Measurements from ENCODE around the gene CACNB3. TPM values are rescaled to one million over a fixed set of nuclear protein-coding genes. Genes with fewer than 3 reads are reported as not detected.
A peak's percentile ranks its signal among the peaks of the same experiment; 100 is the strongest.

The CACNB3 gene
- 123 and 129 TPM in 2 replicates for polyA plus RNA-seq
- polyA minus RNA-seq = 97.0 and 102 TPM in 2 replicates

- no peaks in the 10 kb centered on the region for H3K9me3 ChIP-seq (ENCODE audit: low read length)
- H3K4me3 ChIP-seq (ENCODE audit: low read length) = peak within 1 kb of the TSS; percentile 96
- H3K27me3 ChIP-seq (ENCODE audit: insufficient read depth, low read depth, low read length) = no peaks in the 10 kb centered on the region
- H3K27ac ChIP-seq (ENCODE audit: low read length) = peak within 1 kb of the TSS; percentile 97
- no peaks in the 10 kb centered on the region for H3K9me2 ChIP-seq (ENCODE audit: insufficient read depth, low read length)
- peaks cover 3% of the 10 kb centered on the region for H4K20me1 ChIP-seq (ENCODE audit: insufficient read depth)
- H3F3A ChIP-seq (ENCODE audit: insufficient read depth, low read length, poor library complexity, severe bottlenecking) = peaks cover 4% of the 10 kb centered on the region
- H3K36me3 ChIP-seq (ENCODE audit: insufficient read depth, low read length) = no peaks in the 10 kb centered on the region
- peak within 1 kb of the TSS; percentile 99 for H3K4me2 ChIP-seq (ENCODE audit: low read length)
- TF ChIP-seq EP300 (conservative IDR thresholded peaks at IDR 0.05; ENCODE audit: poor library complexity, severe bottlenecking) (peak; percentile 31), EZH2 (IDR thresholded peaks at IDR 0.05; ENCODE audit: borderline replicate concordance, insufficient read depth, low read length, poor library complexity, severe bottlenecking) (no peak), CTCF (IDR thresholded peaks at IDR 0.05; ENCODE audit: poor library complexity, severe bottlenecking) (no peak), MXI1 (conservative IDR thresholded peaks at IDR 0.05; ENCODE audit: poor library complexity, severe bottlenecking) (peak; percentile 50), REST (IDR thresholded peaks at IDR 0.05; ENCODE audit: borderline replicate concordance) (peak; percentile 85), POLR2AphosphoS5 (IDR thresholded peaks at IDR 0.05) (peak; percentile 91), TAF1 (IDR thresholded peaks at IDR 0.05; ENCODE audit: low read depth) (peak; percentile 61)
- H2AFZ ChIP-seq (ENCODE audit: low read depth, low read length) = peak within 1 kb of the TSS; percentile 80
- peaks cover 50% of the 10 kb centered on the region for H3K79me2 ChIP-seq (replicated peaks; ENCODE audit: insufficient read depth, low read length)
- peak within 1 kb of the TSS; percentile 97 for H3K9ac ChIP-seq (ENCODE audit: low read length)
Observed at GRCh38 chr12:48817873-48818830, at the start of gene CACNB3. TSS of gene CACNB3 (plus strand) at chr12:48818496. CDS start at chr12:48818930, 434 bp downstream.

- Histone ChIP-seq H3K36me3 (ENCODE audit: insufficient read depth, low read length) (peaks cover 9% of the 10 kb centered on the region), H3F3A (ENCODE audit: insufficient read depth, low read length, poor library complexity, severe bottlenecking) (no peaks in the 10 kb centered on the region), H2AFZ (ENCODE audit: low read depth, low read length) (no peak overlapping the region), H3K4me2 (ENCODE audit: low read length) (no peak overlapping the region), H4K20me1 (ENCODE audit: insufficient read depth) (no peaks in the 10 kb centered on the region), H3K27me3 (ENCODE audit: insufficient read depth, low read depth, low read length) (no peaks in the 10 kb centered on the region), H3K27ac (ENCODE audit: low read length) (no peak overlapping the region), H3K9me2 (ENCODE audit: insufficient read depth, low read length) (no peaks in the 10 kb centered on the region), H3K4me3 (ENCODE audit: low read length) (no peak overlapping the region), H3K9me3 (ENCODE audit: low read length) (no peaks in the 10 kb centered on the region), H3K9ac (ENCODE audit: low read length) (no peak overlapping the region), H3K79me2 (replicated peaks; ENCODE audit: insufficient read depth, low read length) (no peaks in the 10 kb centered on the region)
- TF ChIP-seq TAF1 (IDR thresholded peaks at IDR 0.05; ENCODE audit: low read depth) (no peak), CTCF (IDR thresholded peaks at IDR 0.05; ENCODE audit: poor library complexity, severe bottlenecking) (no peak), MXI1 (conservative IDR thresholded peaks at IDR 0.05; ENCODE audit: poor library complexity, severe bottlenecking) (no peak), EP300 (conservative IDR thresholded peaks at IDR 0.05; ENCODE audit: poor library complexity, severe bottlenecking) (no peak), EZH2 (IDR thresholded peaks at IDR 0.05; ENCODE audit: borderline replicate concordance, insufficient read depth, low read length, poor library complexity, severe bottlenecking) (no peak), REST (IDR thresholded peaks at IDR 0.05; ENCODE audit: borderline replicate concordance) (no peak)
Observed at GRCh38 chr12:48768736-48769135, 49.6 kb upstream of the CACNB3 start.

Measured in neural cell (in vitro differentiated cells).